NCI-H1694 (cell line): ENCODE measurements around the gene NOP10.
"Not testable (repeated sequence)": the region's sequence is repeated elsewhere in the genome, so short reads cannot be mapped to it uniquely, and the experiment has no call there.

Experiments used
- DNase-seq: peaks from one replicate; lab custom pipeline; 2025; lab: John Stamatoyannopoulos, UW

Gene NOP10

DNA sequence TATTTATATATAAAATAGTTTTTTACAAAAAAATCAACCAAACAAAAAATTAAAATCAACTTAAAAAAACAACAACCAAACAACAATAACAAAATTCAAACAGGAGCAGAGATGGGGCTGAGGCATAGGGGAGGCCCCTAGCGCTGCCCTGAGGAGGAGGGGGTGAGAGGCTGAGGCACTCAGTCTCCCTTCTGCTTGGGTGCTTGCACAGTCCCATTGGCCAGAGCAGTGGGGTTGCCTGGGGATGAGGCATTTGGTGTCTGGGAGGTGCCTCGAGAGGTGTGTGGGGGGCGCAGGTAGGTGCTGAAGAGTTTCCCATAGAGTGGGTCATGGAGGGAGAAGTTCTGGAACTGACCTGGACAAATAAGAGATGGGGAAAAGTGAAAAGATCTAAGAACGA, 16.0 kb upstream of the NOP10 start:
- no peak for DNase-seq

DNA sequence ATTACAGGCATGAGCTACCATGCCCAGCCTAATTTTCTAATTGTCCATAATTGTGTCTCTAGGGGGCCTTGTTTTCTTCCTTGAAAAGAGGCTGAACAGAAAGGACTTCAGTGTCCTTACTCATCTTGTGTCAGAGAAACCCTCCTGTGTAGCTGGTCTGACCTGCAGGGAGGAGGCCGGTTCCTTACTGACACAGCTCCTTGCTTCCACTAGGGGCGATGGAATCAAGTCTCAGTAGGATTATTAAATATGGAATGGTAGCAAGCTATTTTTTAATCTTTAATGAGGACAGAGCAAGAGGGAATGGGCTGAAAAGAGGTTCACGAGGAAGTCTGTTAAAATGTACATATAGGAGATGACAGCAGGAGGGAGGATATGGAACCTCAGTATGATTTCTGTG, 15.4 kb upstream of the NOP10 start:
- DNase-seq: no peak

DNA sequence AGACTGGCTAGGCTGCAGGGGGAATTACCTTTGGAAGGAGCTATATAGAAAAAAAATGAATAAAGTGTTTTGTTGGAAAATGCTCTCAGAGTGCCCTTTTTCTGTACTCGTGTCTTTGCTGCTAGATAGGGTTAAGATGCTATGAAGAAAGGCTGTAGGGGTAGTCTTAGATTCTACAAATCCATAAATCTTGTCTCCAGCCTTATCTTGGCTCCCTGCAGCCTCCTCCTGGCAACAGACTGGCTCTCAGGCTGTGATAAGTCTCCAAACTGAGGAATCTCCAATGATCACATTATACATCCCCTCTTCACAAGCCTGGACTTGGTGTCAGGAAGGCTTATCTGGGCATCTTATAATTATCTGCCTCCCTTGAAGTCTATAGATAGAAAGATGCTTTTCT, 14.7 kb upstream of the NOP10 start:
- DNase-seq: no peak

GRCh38 chr15:34355241-34355640, 12.3 kb upstream of the NOP10 start:
- no peak for DNase-seq

- no peak for DNase-seq
Measured at GRCh38 chr15:34354286-34354685, 11.3 kb upstream of the NOP10 start.

DNA sequence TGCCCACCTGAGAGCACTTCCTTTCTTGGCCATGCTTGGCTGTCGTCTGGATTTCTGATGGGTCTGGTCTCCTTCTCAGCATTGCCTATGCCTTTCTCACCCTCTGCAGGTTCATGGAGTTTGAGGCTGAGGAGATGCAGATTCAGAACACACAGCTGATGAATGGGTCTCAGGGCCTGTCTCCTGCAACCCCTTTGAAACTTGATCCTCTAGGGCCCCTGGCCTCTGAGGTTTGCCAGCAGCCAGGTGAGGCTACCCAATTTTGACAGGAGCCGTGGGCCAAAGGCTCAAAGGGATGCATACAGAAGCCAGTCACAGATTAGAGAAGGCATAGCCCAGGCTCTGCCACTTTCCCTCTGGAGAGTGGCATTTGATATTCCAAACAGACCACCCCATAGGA, 10.7 kb upstream of the NOP10 start:
- no peak for DNase-seq

DNA sequence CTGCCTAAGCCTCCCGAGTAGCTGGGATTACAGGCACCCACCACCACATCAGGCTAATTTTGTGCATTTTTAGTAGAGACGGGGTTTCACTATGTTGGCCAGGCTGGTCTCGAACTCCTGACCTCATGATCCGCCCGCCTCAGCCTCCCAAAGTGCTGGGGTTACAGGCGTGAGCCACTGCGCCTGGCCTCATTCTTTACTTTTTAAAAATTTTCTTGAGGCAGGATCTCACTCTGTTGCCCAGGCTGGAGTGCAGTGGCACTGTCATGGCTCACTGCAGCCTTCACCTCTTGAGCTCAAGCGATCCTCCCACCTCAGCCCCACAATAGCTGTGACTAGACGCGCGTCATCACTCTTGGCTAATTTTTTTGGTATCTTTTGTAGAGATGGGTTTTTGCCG, 10.1 kb upstream of the NOP10 start:
- not testable (repeated sequence) for DNase-seq

DNA sequence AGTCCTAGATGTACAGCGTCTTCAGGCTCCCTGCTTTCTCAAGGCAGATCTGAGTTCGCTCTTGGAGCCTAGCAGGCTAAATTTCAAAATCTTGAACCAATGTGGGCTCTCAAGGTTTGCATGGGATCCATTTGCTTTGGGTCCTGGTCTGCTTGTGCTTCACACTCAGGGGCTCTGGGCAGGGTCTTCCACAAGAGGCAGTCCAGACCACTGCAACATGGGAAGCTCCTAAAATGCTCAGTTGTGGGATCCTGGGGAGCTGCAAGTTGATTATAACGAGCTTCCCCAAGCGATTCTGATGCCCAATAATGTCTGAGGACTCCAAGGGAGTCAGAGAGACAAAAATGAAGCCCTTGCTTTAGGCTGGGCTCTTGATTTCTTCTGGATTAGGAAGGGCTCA, 6.8 kb upstream of the NOP10 start:
- DNase-seq: no peak

DNA sequence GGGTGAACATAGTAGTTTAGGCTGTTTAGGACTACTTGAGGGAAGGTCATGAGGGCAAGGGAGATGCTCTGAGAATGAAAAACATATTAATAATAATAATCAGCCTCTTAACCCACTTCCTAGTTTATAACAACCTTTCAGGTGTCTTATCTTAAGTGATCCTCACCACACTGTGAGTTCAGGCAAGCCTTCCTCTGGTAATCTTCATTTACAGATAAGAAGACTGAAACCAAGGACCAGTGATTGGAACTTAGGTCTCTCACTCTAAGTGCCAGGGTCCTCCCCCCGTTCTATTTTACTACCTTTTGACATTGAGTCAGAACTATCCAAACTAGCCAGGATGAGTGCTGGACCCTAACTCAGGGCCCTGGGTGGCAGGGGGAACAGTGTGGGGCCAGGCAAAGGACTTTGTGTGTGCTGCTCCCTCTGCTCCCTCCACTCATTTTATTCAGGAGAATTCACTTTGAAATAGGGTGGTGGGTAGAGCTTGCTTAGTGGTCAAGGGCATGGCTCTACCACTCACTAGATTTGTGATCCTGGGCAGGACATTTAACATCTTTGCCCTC, 5.9 kb upstream of the NOP10 start:
- no peak for DNase-seq

- DNase-seq: no peak
Measured at GRCh38 chr15:34347951-34348638, 5.2 kb upstream of the NOP10 start.

GRCh38 chr15:34342213-34342736, 661 bp downstream of the NOP10 start:
- DNase-seq: not testable (repeated sequence)

DNA sequence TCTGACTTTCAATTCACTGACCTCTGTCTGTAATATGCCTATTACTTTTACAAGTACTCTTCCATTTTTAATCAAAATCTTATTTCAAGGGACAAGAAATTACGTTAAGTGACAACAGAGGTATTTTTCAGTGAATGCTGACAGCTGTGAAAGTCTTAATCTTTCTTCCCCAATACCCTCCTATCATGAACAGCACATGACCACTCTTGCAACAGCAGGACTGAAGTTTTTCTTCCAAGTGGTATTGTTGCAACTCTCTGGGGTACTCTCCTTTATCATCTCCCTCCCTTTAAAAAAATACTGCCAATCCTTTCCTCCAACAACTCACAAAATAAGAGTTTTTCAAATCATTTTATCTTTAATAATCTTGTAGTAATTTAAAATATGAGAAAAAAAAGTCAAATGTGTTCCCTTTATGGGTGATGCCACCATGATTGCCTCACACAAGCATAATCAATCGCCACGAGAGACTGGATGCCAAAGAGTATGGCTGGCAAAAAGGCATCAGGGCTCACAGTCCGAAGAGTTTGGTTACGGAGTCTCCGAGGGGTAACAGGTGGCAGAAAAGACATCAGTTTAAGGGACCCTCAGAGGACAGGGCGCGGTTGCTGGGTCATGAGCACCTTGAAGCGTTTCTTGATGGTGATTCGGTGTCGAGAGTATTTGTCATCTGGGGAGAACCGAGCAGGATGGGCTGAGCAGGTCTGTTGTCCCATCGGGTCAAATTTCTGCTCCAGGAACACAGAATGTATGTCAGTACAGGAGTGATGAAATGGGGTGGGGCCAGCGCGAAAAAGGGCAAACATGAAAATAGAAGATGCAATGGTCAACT, 1.3 kb downstream of the NOP10 start:
- no peak for DNase-seq

DNA sequence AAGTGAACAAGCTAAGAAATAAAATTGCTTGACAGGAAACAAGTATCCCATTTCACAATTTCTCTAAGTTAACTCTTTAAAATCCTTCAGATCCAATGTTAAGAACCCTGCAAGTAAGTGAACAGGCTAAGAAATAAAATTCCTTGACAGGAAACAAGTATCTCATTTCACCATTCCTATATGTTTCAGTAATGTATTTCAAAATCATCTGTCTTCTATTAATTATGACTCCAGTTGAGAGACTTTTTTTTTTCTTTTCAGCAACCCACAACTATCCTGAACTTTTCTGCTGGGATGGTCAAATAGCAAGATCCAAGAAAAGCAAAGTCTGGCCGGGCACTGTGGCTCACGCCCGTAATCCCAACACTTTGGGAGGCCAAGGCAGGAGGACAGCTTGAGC, 3.0 kb downstream of the NOP10 start:
- no peak for DNase-seq

- DNase-seq: no peak
Measured at GRCh38 chr15:34338347-34338746, 4.6 kb downstream of the NOP10 start.

DNA sequence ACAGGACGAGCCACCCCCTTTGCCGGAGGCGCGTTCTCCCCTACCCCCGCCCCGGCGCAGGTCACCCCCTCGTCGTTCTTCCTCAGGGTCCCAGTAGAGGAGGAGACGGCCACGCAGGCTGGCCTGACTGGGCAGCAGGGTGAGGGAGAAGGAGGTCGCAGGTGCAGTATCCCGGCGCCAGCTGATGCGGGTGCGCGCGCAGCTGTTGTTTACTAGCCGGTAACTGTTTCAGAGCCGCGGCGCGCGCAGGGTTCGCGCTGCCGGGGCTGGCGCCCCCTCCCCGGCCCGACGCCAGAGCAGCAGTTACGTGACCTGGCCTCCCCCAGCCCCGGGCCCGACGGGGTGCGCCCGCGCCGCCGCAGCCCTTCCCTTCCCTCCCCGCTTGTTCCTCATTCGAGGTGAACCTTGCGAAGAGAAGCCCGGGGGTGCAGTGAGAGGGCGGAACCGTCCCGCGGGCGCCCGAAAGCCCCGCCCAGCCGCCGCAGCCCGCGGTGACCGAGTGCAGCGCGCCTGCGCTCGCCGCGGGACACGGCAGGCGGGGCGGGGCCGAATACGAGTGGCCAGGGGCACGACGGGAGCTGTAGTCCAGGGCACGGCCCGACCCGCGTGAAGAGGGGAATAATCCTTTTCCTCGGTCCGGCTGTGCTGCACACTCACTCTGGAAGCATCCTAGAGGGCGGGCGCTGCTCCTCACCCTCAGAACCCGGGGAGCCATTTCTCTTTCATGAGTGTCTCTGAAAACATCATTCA, 5.2 kb downstream of the NOP10 start, which contains the start of gene SLC12A6:
Gene SLC12A6 (minus strand): TSS at position 225 of the 750 bp plus-strand sequence. CDS start 1,101 bp downstream, outside the sequence.
- peak; percentile 71 for DNase-seq

- DNase-seq: no peak
Measured at GRCh38 chr15:34336991-34337556, 5.9 kb downstream of the NOP10 start.

- no peak for DNase-seq
Measured at GRCh38 chr15:34336231-34336990, 6.5 kb downstream of the NOP10 start.

- no peak for DNase-seq
Measured at GRCh38 chr15:34335176-34336032, 7.5 kb downstream of the NOP10 start.

DNA sequence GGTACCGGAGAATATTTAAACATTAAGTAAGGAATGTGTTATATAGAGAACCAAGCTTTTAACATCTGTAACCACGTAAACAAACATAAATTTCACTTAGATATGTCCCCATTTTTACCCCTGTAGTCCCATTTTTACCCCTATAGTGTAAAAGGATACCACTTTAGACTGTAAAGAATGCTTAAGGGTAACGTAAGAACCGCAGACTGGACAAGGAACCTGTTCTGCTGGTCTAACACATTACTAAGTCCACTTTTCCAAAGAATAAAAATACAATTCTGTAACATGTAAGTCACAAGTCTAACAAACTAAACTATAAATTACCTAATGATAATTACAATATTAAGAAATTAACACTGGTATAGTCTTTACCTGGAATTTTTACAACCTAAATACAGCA, 8.3 kb downstream of the NOP10 start:
- no peak for DNase-seq

DNA sequence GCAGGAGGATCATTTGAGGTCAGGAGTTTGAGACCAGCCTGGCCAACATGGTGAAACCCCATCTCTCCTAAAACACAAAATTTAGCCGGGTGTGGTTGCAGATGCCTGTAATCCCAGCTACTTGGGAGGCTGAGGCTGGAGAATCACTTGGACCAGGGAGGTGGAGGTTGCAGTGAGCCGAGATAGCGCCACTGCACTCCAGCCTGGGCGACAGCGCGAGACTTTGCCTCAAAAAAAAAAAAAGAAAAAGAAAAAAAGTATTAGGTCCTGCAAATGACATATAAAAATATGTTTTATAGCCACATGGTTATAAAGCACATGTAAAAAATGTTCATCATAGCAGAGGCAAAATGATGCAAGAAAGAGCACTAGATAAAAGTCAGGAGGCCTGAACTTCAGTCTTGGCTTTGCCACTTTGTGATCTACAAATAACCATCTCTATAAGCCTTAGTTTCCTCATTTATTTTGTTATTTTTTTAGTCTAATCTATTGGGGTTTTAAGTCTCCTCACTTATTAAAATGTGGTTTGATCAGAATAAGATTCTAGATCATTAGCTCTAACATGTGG, 10.3 kb downstream of the NOP10 start:
- no peak for DNase-seq
